Lower leg skin (tissue), 4 donors: ENCODE data around the gene TPP1. TPM values are rescaled to one million over a fixed set of nuclear protein-coding genes. Genes with fewer than 3 reads are reported as not detected.

Source experiments
- DNase-seq, 2 donors: peaks; one replicate each; pipeline ENCODE4 v3.0.0-alpha.2; 2019; ENCODE audit warnings: low spot score in 2 of 2
- H3K4me3 ChIP-seq: fragments of 200-600 bp; sonication (generic); 2 replicates; pipeline ENCODE4 v1.5.1; 2017; ENCODE audit warnings: mild to moderate bottlenecking, low read depth; ENCODE audit not compliant: poor library complexity, severe bottlenecking
- CTCF ChIP-seq, 3 donors: fragments of 450-650 bp; IDR thresholded peaks; one replicate each; pipeline ENCODE4 v1.5.1; 2016; ENCODE audit warnings: antibody characterized with exemption in 3 of 3, mild to moderate bottlenecking in 3 of 3, moderate library complexity in 2 of 3
- POLR2A ChIP-seq, 2 donors: fragments of 450-650 bp; IDR thresholded peaks; one replicate each; pipeline ENCODE4 v1.6.1; 2016 to 2017; ENCODE audit warnings: antibody characterized with exemption in 2 of 2, mild to moderate bottlenecking in 1 of 2, moderate library complexity in 1 of 2
- WGBS, 2 donors: methylation state at CpG; one replicate each; pipeline ENCODE4 v1.1.5; 2018; 5-methylcytosine and 5-hydroxymethylcytosine counted together
- intact Hi-C: fragments of 100-400 bp; cut with DNase I; formaldehyde crosslinking; loops from one replicate; pipeline ENCODE4 v1.15.0; 2023; ENCODE audit warnings: low total_unique reads
- total RNA-seq, 4 donors: library from RNA; depleted of rRNA; stranded (reverse); fragments of >200 nt; gene quantifications; one replicate each; pipeline ENCODE4 v1.1.0, GENCODE V29; 2016

The TPP1 gene
- total RNA-seq, 4 donors from 2014 or later = 49.6 to 65.3 (median 57.9) TPM

- WGBS, 2 donors = 79 to 88% methylated on average over 6 of the region's 6 CpGs
- intact Hi-C loops = no loop called here
- TF ChIP-seq CTCF (IDR thresholded peaks at IDR 0.05) (no peak), POLR2A (IDR thresholded peaks at IDR 0.05) (no peak)
- DNase-seq = no peak
- no peak overlapping the region for H3K4me3 ChIP-seq
Measured at GRCh38 chr11:6650980-6651379, 31.8 kb upstream of the TPP1 start.

GRCh38 chr11:6650104-6650503 lies 30.9 kb upstream of the TPP1 start:
- DNase-seq = no peak
- H3K4me3 ChIP-seq = no peak overlapping the region
- TF ChIP-seq POLR2A (IDR thresholded peaks at IDR 0.05) (no peak), CTCF (IDR thresholded peaks at IDR 0.05) (no peak)
- intact Hi-C loops = no loop called here

GRCh38 chr11:6648501-6648900 lies 29.3 kb upstream of the TPP1 start:
- TF ChIP-seq POLR2A (IDR thresholded peaks at IDR 0.05) (no peak), CTCF (IDR thresholded peaks at IDR 0.05) (no peak)
- no peak overlapping the region for H3K4me3 ChIP-seq
- 66 to 74% methylated on average over 1 of the region's 1 CpG for WGBS, 2 donors
- intact Hi-C loops = no loop called here
- DNase-seq = no peak

GRCh38 chr11:6647836-6648235 lies 28.6 kb upstream of the TPP1 start:
- TF ChIP-seq CTCF (IDR thresholded peaks at IDR 0.05) (no peak), POLR2A (IDR thresholded peaks at IDR 0.05) (no peak)
- WGBS, 2 donors = 84 to 98% methylated on average over 2 of the region's 2 CpGs
- intact Hi-C loops = no loop called here
- DNase-seq = no peak
- H3K4me3 ChIP-seq = no peak overlapping the region

- H3K4me3 ChIP-seq = no peak overlapping the region
- TF ChIP-seq POLR2A (IDR thresholded peaks at IDR 0.05) = no peak
- TF ChIP-seq CTCF (IDR thresholded peaks at IDR 0.05) = no peak
- intact Hi-C loops = no loop called here
- no peak for DNase-seq
- WGBS, 2 donors = 33 to 35% methylated on average over 9 of the region's 9 CpGs
Measured at GRCh38 chr11:6646918-6647679, 27.9 kb upstream of the TPP1 start.

- intact Hi-C loops = no loop called here
- 39 to 46% methylated on average over 3 of the region's 3 CpGs for WGBS, 2 donors
- DNase-seq = no peak
- no peak for TF ChIP-seq POLR2A (IDR thresholded peaks at IDR 0.05)
- no peak for TF ChIP-seq CTCF (IDR thresholded peaks at IDR 0.05)
- no peak overlapping the region for H3K4me3 ChIP-seq
Measured at GRCh38 chr11:6646576-6646917, 27.3 kb upstream of the TPP1 start.
